GM23338 (cell line): Measurements from ENCODE around the gene EMCN. TPM values are rescaled to one million over a fixed set of nuclear protein-coding genes. Genes with fewer than 3 reads are reported as not detected.

ENCODE experiments used
- ATAC-seq: fragments of 200-7000 bp; cut with Tn5 transposase; 3 replicates; pipeline ENCODE4 v1.9.1; 2020
- DNase-seq: peaks from one replicate; pipeline ENCODE4 v3.0.0-alpha.2; 2015; ENCODE audit warnings: low spot score
- H2AFZ ChIP-seq: fragments of 200-600 bp; sonication (generic); 2 replicates; pipeline ENCODE4 v1.8.0; 2016; ENCODE audit warnings: antibody characterized with exemption, mild to moderate bottlenecking, moderate library complexity
- H3F3A ChIP-seq: fragments of 200-600 bp; sonication (generic); replicated peaks from 2 replicates; pipeline ENCODE4 v1.8.0; 2017; ENCODE audit warnings: antibody characterized with exemption, mixed run types, low read depth
- H3K27ac ChIP-seq: fragments of 200-600 bp; sonication (generic); 2 replicates; pipeline ENCODE4 v1.6.1; 2016; ENCODE audit warnings: low read depth
- H3K27me3 ChIP-seq: fragments of 200-600 bp; sonication (generic); 2 replicates; pipeline ENCODE4 v1.8.0; 2016; ENCODE audit warnings: mild to moderate bottlenecking, mixed run types, moderate library complexity; ENCODE audit not compliant: insufficient read depth
- H3K36me3 ChIP-seq: fragments of 200-600 bp; sonication (generic); 2 replicates; pipeline ENCODE4 v1.8.0; 2016; ENCODE audit warnings: mild to moderate bottlenecking; ENCODE audit not compliant: insufficient read depth
- H3K4me1 ChIP-seq: fragments of 200-600 bp; sonication (generic); 2 replicates; pipeline ENCODE4 v1.8.0; 2016; ENCODE audit warnings: mild to moderate bottlenecking, moderate library complexity; ENCODE audit not compliant: insufficient read depth
- H3K4me2 ChIP-seq: fragments of 200-600 bp; sonication (generic); 2 replicates; pipeline ENCODE4 v1.7.1; 2017; ENCODE audit warnings: mixed run types
- H3K4me3 ChIP-seq: fragments of 200-600 bp; sonication (generic); 2 replicates; pipeline ENCODE4 v1.6.1; 2016; ENCODE audit warnings: mixed run types
- H3K79me2 ChIP-seq: fragments of 200-600 bp; sonication (generic); replicated peaks from 2 replicates; pipeline ENCODE4 v1.8.0; 2017; ENCODE audit warnings: mild to moderate bottlenecking; ENCODE audit not compliant: insufficient read depth
- H3K9me2 ChIP-seq: fragments of 200-600 bp; sonication (generic); 2 replicates; pipeline ENCODE4 v1.8.0; 2017; ENCODE audit not compliant: insufficient read depth
- H4K20me1 ChIP-seq: fragments of 200-600 bp; sonication (generic); replicated peaks from 2 replicates; pipeline ENCODE4 v1.8.0; 2017; ENCODE audit warnings: mild to moderate bottlenecking; ENCODE audit not compliant: insufficient read depth
- H3K27ac Mint-ChIP-seq: 2 replicates; pipeline ENCODE4 v1.8.0; 2020; ENCODE audit warnings: inconsistent platforms, mild to moderate bottlenecking, moderate library complexity, mixed read lengths
- H3K27me3 Mint-ChIP-seq: 3 replicates; pipeline ENCODE4 v1.8.0; 2022; ENCODE audit warnings: low read depth, mild to moderate bottlenecking, moderate library complexity, mixed read lengths, inconsistent platforms; ENCODE audit not compliant: insufficient read depth, poor library complexity
- H3K36me3 Mint-ChIP-seq: 3 replicates; pipeline ENCODE4 v1.8.0; 2021; ENCODE audit warnings: low read depth, mild to moderate bottlenecking, inconsistent platforms, moderate library complexity, mixed read lengths
- H3K4me1 Mint-ChIP-seq: 3 replicates; pipeline ENCODE4 v1.8.0; 2020; ENCODE audit warnings: mild to moderate bottlenecking, inconsistent platforms, mixed read lengths
- H3K4me3 Mint-ChIP-seq: 3 replicates; pipeline ENCODE4 v1.8.0; 2021; ENCODE audit warnings: moderate library complexity, mild to moderate bottlenecking, inconsistent platforms, mixed read lengths
- H3K9me3 Mint-ChIP-seq: 3 replicates; pipeline ENCODE4 v1.8.0; 2020; ENCODE audit warnings: moderate library complexity, mild to moderate bottlenecking, inconsistent platforms, mixed read lengths
- CTCF ChIP-seq, 2 experiments: fragments of 200-600 bp in 1 of 2; sonication (generic) in 1 of 2; conservative IDR thresholded peaks; 2 replicates each; pipeline versions ENCODE4 v1.5.1 to v1.6.1; 2016 to 2017; ENCODE audit warnings: antibody characterized with exemption in 2 of 2, low read depth in 2 of 2, mild to moderate bottlenecking in 2 of 2, moderate library complexity in 1 of 2
- ETS1 ChIP-seq: IDR thresholded peaks from 2 replicates; pipeline ENCODE4 v1.6.1; 2016; ENCODE audit warnings: antibody characterized with exemption
- EZH2phosphoT487 ChIP-seq: fragments of 200-600 bp; sonication (generic); IDR thresholded peaks from one replicate; pipeline ENCODE4 v1.8.1; 2018; ENCODE audit warnings: antibody characterized with exemption; ENCODE audit not compliant: unreplicated experiment
- JUNB ChIP-seq: IDR thresholded peaks from one replicate; pipeline ENCODE4 v1.6.1; 2016; ENCODE audit warnings: antibody characterized with exemption; ENCODE audit not compliant: unreplicated experiment
- NANOG ChIP-seq: IDR thresholded peaks from 2 replicates; pipeline ENCODE4 v1.6.1; 2016; ENCODE audit warnings: antibody characterized with exemption, borderline replicate concordance
- REST ChIP-seq: IDR thresholded peaks from one replicate; pipeline ENCODE4 v1.6.1; 2018; ENCODE audit warnings: antibody characterized with exemption; ENCODE audit not compliant: unreplicated experiment
- STAT1 ChIP-seq: IDR thresholded peaks from one replicate; pipeline ENCODE4 v1.6.1; 2016; ENCODE audit warnings: antibody characterized with exemption; ENCODE audit not compliant: unreplicated experiment
- ZNF331 ChIP-seq: fragments of 250-450 bp; sonication (Bioruptor Pico); IDR thresholded peaks from 2 replicates; pipeline ENCODE4 v1.5.0; 2020; ENCODE audit warnings: low read depth, mild to moderate bottlenecking, moderate library complexity
- ZNF462 ChIP-seq: fragments of 250-450 bp; sonication (Bioruptor Pico); IDR thresholded peaks from 2 replicates; pipeline ENCODE4 v1.5.0; 2020; ENCODE audit warnings: mild to moderate bottlenecking, moderate library complexity
- polyA plus RNA-seq: library from polyadenylated mRNA; unstranded; fragments of >200 nt; fragmentation: Nextera tagmentation; extraction: Ambion mirVana; gene quantifications from 2 replicates; pipeline ENCODE4 v1.2.1, GENCODE V29; 2016
- total RNA-seq: library from RNA; depleted of rRNA; stranded (reverse); fragments of >200 nt; shearing (Covaris generic); gene quantifications from 2 replicates; pipeline ENCODE4 v1.2.3, GENCODE V29; 2014

The EMCN gene
- total and polyA plus RNA-seq, 2 experiments from 2014 or later = not detected

GRCh38 chr4:100525686-100526085 is 7.9 kb upstream of the EMCN start (continued):
- TF ChIP-seq ETS1 = no peak

- Mint-ChIP-seq H3K4me3 (no peak overlapping the region), H3K27ac (no peak overlapping the region), H3K27me3 (no peaks in the 10 kb centered on the region), H3K4me1 (peaks cover 16% of the 10 kb centered on the region; the same call in 2 of the 3 replicates), H3K9me3 (no peaks in the 10 kb centered on the region), H3K36me3 (no peaks in the 10 kb centered on the region)
- no peaks in the 10 kb centered on the region for H3K36me3 ChIP-seq
- no peak for TF ChIP-seq ZNF462 (CRISPR knock-in tag)
- no peak for TF ChIP-seq NANOG
- TF ChIP-seq REST = no peak
- TF ChIP-seq STAT1 = no peak
- no peak for TF ChIP-seq EZH2phosphoT487
- no peak for TF ChIP-seq JUNB
- TF ChIP-seq ZNF331 (CRISPR knock-in tag) = no peak
- no peak for TF ChIP-seq CTCF (conservative IDR thresholded peaks at IDR 0.05; ENCODE audit: low read depth in 2 of 2)
- no peak for TF ChIP-seq ETS1
- H2AFZ ChIP-seq = no peak overlapping the region
- H3K4me2 ChIP-seq = no peak overlapping the region
- no peaks in the 10 kb centered on the region for H3F3A ChIP-seq
- H3K27me3 ChIP-seq = no peaks in the 10 kb centered on the region
- ATAC-seq (no peak), DNase-seq (no peak)
- no peaks in the 10 kb centered on the region for H3K9me2 ChIP-seq
- no peak overlapping the region for H3K27ac ChIP-seq
- H3K79me2 ChIP-seq = no peaks in the 10 kb centered on the region
- no peaks in the 10 kb centered on the region for H4K20me1 ChIP-seq
- H3K4me1 ChIP-seq = no peaks in the 10 kb centered on the region
- H3K4me3 ChIP-seq = no peak overlapping the region
Measured at GRCh38 chr4:100519205-100519604, 1.4 kb upstream of the EMCN start.
